HG03139 (cell line): ENCODE results near the gene DDOST.
"Not testable (repeated sequence)": the region's sequence is repeated elsewhere in the genome, so short reads cannot be mapped to it uniquely, and the experiment has no call there.

ENCODE experiments used
- ATAC-seq: cut with Tn5 transposase; IDR thresholded peaks from one replicate; pipeline ENCODE4 v1.9.1; 2021; ENCODE audit not compliant: unreplicated experiment

The DDOST gene

GRCh38 chr1:20626524-20626923 lies 34.6 kb downstream of the DDOST start:
- ATAC-seq = no peak

GRCh38 chr1:20626098-20626427 lies 35.1 kb downstream of the DDOST start:
- ATAC-seq = no peak

GRCh38 chr1:20625176-20626097 lies 35.7 kb downstream of the DDOST start:
- no peak for ATAC-seq

GRCh38 chr1:20624709-20625108 lies 36.5 kb downstream of the DDOST start:
- ATAC-seq = no peak

- no peak for ATAC-seq
Measured at GRCh38 chr1:20621012-20621411, 40.2 kb downstream of the DDOST start.

GRCh38 chr1:20619999-20620398 lies 41.2 kb downstream of the DDOST start:
- ATAC-seq = no peak

GRCh38 chr1:20618550-20618949 lies 42.6 kb downstream of the DDOST start:
- no peak for ATAC-seq

- no peak for ATAC-seq
Measured at GRCh38 chr1:20616847-20617487, 44.2 kb downstream of the DDOST start.

GRCh38 chr1:20615946-20616846 lies 45.0 kb downstream of the DDOST start:
- no peak for ATAC-seq

- no peak for ATAC-seq
Measured at GRCh38 chr1:20614131-20614579, 47.0 kb downstream of the DDOST start.

- no peak for ATAC-seq
Measured at GRCh38 chr1:20612221-20612746, 48.9 kb downstream of the DDOST start.

- no peak for ATAC-seq
Measured at GRCh38 chr1:20611652-20612051, 49.5 kb downstream of the DDOST start.

- ATAC-seq = no peak
Measured at GRCh38 chr1:20610970-20611369, 50.2 kb downstream of the DDOST start.

- ATAC-seq = no peak
Measured at GRCh38 chr1:20609541-20609940, 51.6 kb downstream of the DDOST start.

- ATAC-seq = not testable (repeated sequence)
Measured at GRCh38 chr1:20606801-20607570, 54.2 kb downstream of the DDOST start.

- no peak for ATAC-seq
Measured at GRCh38 chr1:20604678-20605077, 56.5 kb downstream of the DDOST start.

GRCh38 chr1:20603504-20604464 lies 57.4 kb downstream of the DDOST start:
- no peak for ATAC-seq

- ATAC-seq = no peak
Measured at GRCh38 chr1:20602851-20603450, 58.2 kb downstream of the DDOST start.
